GM11168 (cell line): ENCODE results near the gene UBAC1.
"Not testable (repeated sequence)": the region's sequence is repeated elsewhere in the genome, so short reads cannot be mapped to it uniquely, and the experiment has no call there.

Experiments used
- in situ Hi-C: fragments of 300-500 bp; cut with MboI; formaldehyde crosslinking; loops from one replicate; pipeline ENCODE4 v1.12.0; 2022; ENCODE audit warnings: low sequenced_read_pairs; ENCODE audit not compliant: unreplicated experiment

Gene UBAC1

GRCh38 chr9:135946392-135946994 lies 14.7 kb downstream of the UBAC1 start:
- in situ Hi-C loops: no loop called here

- in situ Hi-C loops: no loop called here
Observed at GRCh38 chr9:135945969-135946368, 15.2 kb downstream of the UBAC1 start.

- in situ Hi-C loops: no loop called here
Observed at GRCh38 chr9:135944444-135945252, 16.5 kb downstream of the UBAC1 start.

- in situ Hi-C loops: not testable (repeated sequence)
Observed at GRCh38 chr9:135943604-135944003, 17.6 kb downstream of the UBAC1 start.

- in situ Hi-C loops: no loop called here
Observed at GRCh38 chr9:135941288-135941995, 19.7 kb downstream of the UBAC1 start.

GRCh38 chr9:135939351-135940265 lies 21.6 kb downstream of the UBAC1 start:
- in situ Hi-C loops: no loop called here

GRCh38 chr9:135937521-135938489 lies 23.4 kb downstream of the UBAC1 start:
- in situ Hi-C loops: no loop called here

- in situ Hi-C loops: no loop called here
Observed at GRCh38 chr9:135933114-135933513, 28.1 kb downstream of the UBAC1 start.

- in situ Hi-C loops: no loop called here
Observed at GRCh38 chr9:135932656-135933055, 28.5 kb downstream of the UBAC1 start.

- in situ Hi-C loops: no loop called here
Observed at GRCh38 chr9:135931349-135931820, 29.8 kb downstream of the UBAC1 start.

GRCh38 chr9:135930446-135931345 lies 30.5 kb downstream of the UBAC1 start:
- in situ Hi-C loops: no loop called here

GRCh38 chr9:135929656-135930445 lies 31.3 kb downstream of the UBAC1 start:
- in situ Hi-C loops: no loop called here

GRCh38 chr9:135928731-135929655 lies 32.2 kb downstream of the UBAC1 start:
- in situ Hi-C loops: no loop called here

GRCh38 chr9:135928074-135928730 lies 33.0 kb downstream of the UBAC1 start:
- in situ Hi-C loops: no loop called here

GRCh38 chr9:135927195-135928013 lies 33.8 kb downstream of the UBAC1 start:
- in situ Hi-C loops: no loop called here
